GM12878 (cell line): Measurements from ENCODE around the gene GPHB5. TPM values are rescaled to one million over a fixed set of nuclear protein-coding genes. Genes with fewer than 3 reads are reported as not detected.

Experiments
- ATAC-seq: fragments of 200-7000 bp; cut with Tn5 transposase; 3 replicates; pipeline ENCODE4 v1.9.1; 2020; ENCODE audit warnings: mild to moderate bottlenecking, moderate library complexity
- BruUV-seq: library from RNA; stranded (reverse); fragments of 400-500 nt; replicated peaks from 2 replicates; lab custom pipeline; 2021; lab: Mats Ljungman, UMichigan
- CTCF ChIA-PET: fragments of 300-600 bp; sonication (Branson Sonifier 250); formaldehyde crosslinking; extraction: SDS; loops from one replicate; lab custom pipeline; 2021; ENCODE audit warnings: inconsistent platforms; lab: Yijun Ruan, JAX
- POLR2A ChIA-PET: fragments of 350-600 bp; formaldehyde crosslinking; extraction: SDS; loops from one replicate; lab custom pipeline; 2021; ENCODE audit warnings: inconsistent platforms; lab: Charles Lee
- RAD21 ChIA-PET: fragments of 300-600 bp; sonication (Branson Sonifier 250); formaldehyde crosslinking; loops from one replicate; lab custom pipeline; 2023; ENCODE audit warnings: antibody characterized with exemption; ENCODE audit not compliant: unreplicated experiment; lab: Charles Lee
- SMC1A ChIA-PET: fragments of 300-600 bp; sonication (Branson Sonifier 250); formaldehyde crosslinking; loops from one replicate; lab custom pipeline; 2023; ENCODE audit not compliant: unreplicated experiment, uncharacterized antibody; lab: Charles Lee
- DNase-seq: peaks from one replicate; pipeline ENCODE4 v3.0.0-alpha.2; 2011; ENCODE audit warnings: low read depth, low spot score
- FAIRE-seq: peaks from 3 replicates; lab custom pipeline; 2011; peaks lifted over from hg19 to GRCh38; lab: Jason Lieb, UNC
- H2AFZ ChIP-seq: 2 replicates; pipeline ENCODE4 v1.6.0; 2011; ENCODE audit warnings: low read depth, low read length, control low read depth; ENCODE audit not compliant: control insufficient read depth
- H3K27ac ChIP-seq: 2 replicates; pipeline ENCODE4 v1.5.1; 2011; ENCODE audit warnings: control low read depth; ENCODE audit not compliant: control insufficient read depth, insufficient read depth
- H3K27me3 ChIP-seq, 2 experiments: replicated peaks in 1 of 2; 2 replicates each; pipeline versions ENCODE4 v1.6.0 to v1.6.1; 2011; ENCODE audit warnings: low read length in 1 of 2; ENCODE audit not compliant: control insufficient read depth in 2 of 2, insufficient read depth in 2 of 2
- H3K36me3 ChIP-seq, 2 experiments: 2 replicates each; pipeline ENCODE4 v1.5.1; 2011; ENCODE audit warnings: low read length in 1 of 2; ENCODE audit not compliant: control insufficient read depth in 2 of 2, insufficient read depth in 2 of 2
- H3K4me1 ChIP-seq: 2 replicates; pipeline ENCODE4 v1.6.1; 2011; ENCODE audit warnings: mild to moderate bottlenecking, low read length, moderate library complexity, mixed read lengths; ENCODE audit not compliant: control insufficient read depth, insufficient read depth
- H3K4me2 ChIP-seq: 2 replicates; pipeline ENCODE4 v1.6.0; 2011; ENCODE audit warnings: control low read depth; ENCODE audit not compliant: control insufficient read depth, insufficient read depth
- H3K4me3 ChIP-seq: fragments of 200-600 bp; sonication (generic); 2 replicates; pipeline ENCODE4 v1.5.1; 2016
- H3K79me2 ChIP-seq: 2 replicates; pipeline ENCODE4 v1.6.0; 2011; ENCODE audit warnings: low read length; ENCODE audit not compliant: control insufficient read depth, insufficient read depth
- H3K9ac ChIP-seq: 2 replicates; pipeline ENCODE4 v1.8.0; 2011; ENCODE audit warnings: low read length, control low read depth, mixed read lengths; ENCODE audit not compliant: control insufficient read depth, insufficient read depth
- H3K9me3 ChIP-seq: replicated peaks from 3 replicates; pipeline ENCODE4 v1.5.1; 2011; ENCODE audit warnings: mild to moderate bottlenecking, low read length; ENCODE audit not compliant: control insufficient read depth, insufficient read depth
- H4K20me1 ChIP-seq: 2 replicates; pipeline ENCODE4 v1.6.0; 2011; ENCODE audit not compliant: control insufficient read depth, insufficient read depth
- CEBPZ ChIP-seq: fragments of 150-350 bp; IDR thresholded peaks from 2 replicates; pipeline ENCODE4 v1.6.1; 2016; ENCODE audit warnings: low read depth, low read length
- CHD2 ChIP-seq: IDR thresholded peaks from 2 replicates; pipeline ENCODE4 v1.6.1; 2011; ENCODE audit warnings: low read depth, low read length, improper control_type of control experiment, borderline replicate concordance
- ELK1 ChIP-seq: IDR thresholded peaks from 2 replicates; pipeline ENCODE4 v1.6.1; 2012; ENCODE audit warnings: low read depth, low read length, improper control_type of control experiment
- HDAC6 ChIP-seq: fragments of 200-600 bp; sonication (generic); IDR thresholded peaks from one replicate; pipeline ENCODE4 v1.8.0; 2017; ENCODE audit warnings: antibody characterized with exemption; ENCODE audit not compliant: unreplicated experiment
- MLLT1 ChIP-seq: fragments of 450-650 bp; IDR thresholded peaks from 2 replicates; pipeline ENCODE4 v1.6.1; 2016; ENCODE audit warnings: mild to moderate bottlenecking
- PAX8 ChIP-seq: fragments of 450-650 bp; IDR thresholded peaks from 2 replicates; pipeline ENCODE4 v1.6.1; 2017; ENCODE audit warnings: mild to moderate bottlenecking, moderate library complexity
- POU2F2 ChIP-seq: IDR thresholded peaks from 3 replicates; pipeline ENCODE4 v1.6.1; 2011; ENCODE audit warnings: low read depth, mild to moderate bottlenecking, low read length, borderline replicate concordance
- REST ChIP-seq: IDR thresholded peaks from 2 replicates; pipeline ENCODE4 v1.6.1; 2012; ENCODE audit warnings: mild to moderate bottlenecking, low read depth, low read length
- ZBTB33 ChIP-seq: fragments of 450-650 bp; IDR thresholded peaks from 2 replicates; pipeline ENCODE4 v1.6.1; 2017; ENCODE audit warnings: mild to moderate bottlenecking
- WGBS: methylation state at CpG from one replicate; pipeline ENCODE4 v1.1.6; 2016; ENCODE audit warnings: low lambda C conversion rate; ENCODE audit not compliant: insufficient replicate concordance, insufficient coverage; ENCODE audit errors: missing lambda C conversion rate; 5-methylcytosine and 5-hydroxymethylcytosine counted together
- in situ Hi-C: fragments of 300-500 bp; cut with MboI; formaldehyde crosslinking; loops from 9 replicates; pipeline ENCODE4 v1.14.3; 2018; ENCODE audit warnings: mixed read lengths
- intact Hi-C: fragments of 100-400 bp; cut with micrococcal nuclease; formaldehyde crosslinking; loops from one replicate; pipeline ENCODE4 v1.14.2; 2022; ENCODE audit not compliant: unreplicated experiment
- polyA plus RNA-seq, 11 experiments: library from polyadenylated mRNA; depleted of rRNA in 4 of 11; unstranded in 6 of 11; stranded (reverse) in 5 of 11; fragments of >200 nt; fragmentation: Nextera tagmentation in 4 of 11; fragmentation: Illumina TruSeq in 1 of 11; extraction: Ambion mirVana in 4 of 11; extraction: Trizol in 1 of 11; gene quantifications; 1 replicate in 1 of 11; 2 replicates in 10 of 11; pipeline versions ENCODE4 v1.2.1 to v1.2.3, GENCODE V29; 2011 to 2016; ENCODE audit warnings: inconsistent platforms in 2 of 11, missing spikeins in 2 of 11, low read depth in 1 of 11
- total RNA-seq, 4 experiments: library from RNA; depleted of rRNA in 3 of 4; stranded (reverse); fragments of >200 nt in 3 of 4; fragmentation: Illumina TruSeq in 1 of 4; extraction: Trizol in 1 of 4; gene quantifications; 2 replicates each; pipeline versions ENCODE4 v1.2.1 to v1.2.3, GENCODE V29; 2013 to 2021
- TF ChIP-seq, protein P1 (sequence below): IDR thresholded peaks from 2 replicates; pipeline ENCODE4 v1.6.1; 2012; ENCODE audit warnings: low read depth, low read length, improper control_type of control experiment

GPHB5 gene
- total and polyA plus RNA-seq, 10 of the 15 experiments (the other 5 are each of a cell fraction or from before 2014, with no cell fraction given), result not detected

- H3K4me1 ChIP-seq, result no peaks in the 10 kb centered on the region
- H3K36me3 ChIP-seq, result no peaks in the 10 kb centered on the region
- no peak for DNase-seq
- WGBS, result 92% methylated on average over 2 of the region's 2 CpGs
- in situ Hi-C loops (no loop called here), intact Hi-C loops (no loop called here)
- H3K9ac ChIP-seq, result no peak overlapping the region
- ChIA-PET SMC1A (interaction anchor here (0.7 to 1.1 kb wide), 3 partner anchors 10 to 41 kb away, joined by 3 to 4 read pairs (median 3); no protein-coding TSS in a partner anchor), POLR2A (no interaction called here), CTCF (interaction anchor here (1.8 kb wide), 1 partner anchor 16 kb away, joined by 5 read pairs; no protein-coding TSS in a partner anchor), RAD21 (interaction anchor here (0.7 kb wide), 1 partner anchor 17 kb away, joined by 5 read pairs; no protein-coding TSS in a partner anchor)
- H3K27ac ChIP-seq, result no peak overlapping the region
- H2AFZ ChIP-seq, result no peak overlapping the region
- no peaks in the 10 kb centered on the region for H3K79me2 ChIP-seq
- H3K27me3 ChIP-seq, result no peaks in the 10 kb centered on the region
- H4K20me1 ChIP-seq, result no peaks in the 10 kb centered on the region
- no TSS peak for BruUV-seq
- no peak overlapping the region for H3K4me2 ChIP-seq
- H3K4me3 ChIP-seq, result no peak overlapping the region
- no peaks in the 10 kb centered on the region for H3K9me3 ChIP-seq
- ATAC-seq, result no peak
- no peak for FAIRE-seq
- no peak for TF ChIP-seq ZBTB33
- no peak for TF ChIP-seq HDAC6
- TF ChIP-seq CHD2, result no peak
- TF ChIP-seq MLLT1, result no peak
- no peak for TF ChIP-seq CEBPZ
- TF ChIP-seq PAX8, result no peak
- no peak for TF ChIP-seq REST
- TF ChIP-seq, protein P1, sequence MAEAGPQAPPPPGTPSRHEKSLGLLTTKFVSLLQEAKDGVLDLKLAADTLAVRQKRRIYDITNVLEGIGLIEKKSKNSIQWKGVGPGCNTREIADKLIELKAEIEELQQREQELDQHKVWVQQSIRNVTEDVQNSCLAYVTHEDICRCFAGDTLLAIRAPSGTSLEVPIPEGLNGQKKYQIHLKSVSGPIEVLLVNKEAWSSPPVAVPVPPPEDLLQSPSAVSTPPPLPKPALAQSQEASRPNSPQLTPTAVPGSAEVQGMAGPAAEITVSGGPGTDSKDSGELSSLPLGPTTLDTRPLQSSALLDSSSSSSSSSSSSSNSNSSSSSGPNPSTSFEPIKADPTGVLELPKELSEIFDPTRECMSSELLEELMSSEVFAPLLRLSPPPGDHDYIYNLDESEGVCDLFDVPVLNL, result no peak
- TF ChIP-seq POU2F2, result no peak
- no peak for TF ChIP-seq ELK1
These were observed 25.9 kb downstream of the GPHB5 start for GRCh38 chr14:63292805-63293204.
